H1 (cell line): ENCODE results near the gene ANKRD17. TPM values are rescaled to one million over a fixed set of nuclear protein-coding genes. Genes with fewer than 3 reads are reported as not detected.
A peak's percentile ranks its signal among the peaks of the same experiment; 100 is the strongest.

Experiments used
- CTCF ChIA-PET: fragments of 300-600 bp; sonication (Branson Sonifier 250); formaldehyde crosslinking; loops from one replicate; lab custom pipeline; 2021; ENCODE audit not compliant: partially characterized antibody; lab: Charles Lee
- POLR2A ChIA-PET: fragments of 300-600 bp; sonication (Branson Sonifier 250); formaldehyde crosslinking; loops from one replicate; lab custom pipeline; 2021; ENCODE audit warnings: inconsistent platforms; ENCODE audit not compliant: partially characterized antibody; lab: Charles Lee
- DNase-seq, 2 experiments: peaks; one replicate each; pipeline versions ENCODE4 v3.0.0 to v3.0.0-alpha.2; 2010 to 2022; ENCODE audit warnings: low spot score in 2 of 2, low read depth in 1 of 2, mixed read lengths in 1 of 2
- FAIRE-seq: peaks from 2 replicates; lab custom pipeline; 2011; peaks lifted over from hg19 to GRCh38; lab: Jason Lieb, UNC
- H2AFZ ChIP-seq: 2 replicates; pipeline ENCODE4 v1.8.1; 2012; ENCODE audit warnings: low read length, inconsistent platforms
- H2AK5ac ChIP-seq: 2 replicates; pipeline ENCODE4 v1.6.1; 2013; ENCODE audit warnings: low read depth, low read length
- H2BK120ac ChIP-seq: replicated peaks from 2 replicates; pipeline ENCODE3; 2013; ENCODE audit warnings: low read depth, low read length, inconsistent platforms
- H2BK12ac ChIP-seq: 2 replicates; pipeline ENCODE4 v1.6.1; 2013; ENCODE audit warnings: low read depth, low read length
- H2BK15ac ChIP-seq: 2 replicates; pipeline ENCODE4 v1.6.1; 2013; ENCODE audit warnings: low read length
- H2BK20ac ChIP-seq: 2 replicates; pipeline ENCODE4 v1.6.1; 2013; ENCODE audit warnings: low read length
- H2BK5ac ChIP-seq: 2 replicates; pipeline ENCODE4 v1.6.1; 2013; ENCODE audit warnings: low read depth, low read length
- H3K14ac ChIP-seq: 2 replicates; pipeline ENCODE4 v1.6.1; 2013; ENCODE audit warnings: inconsistent platforms; ENCODE audit not compliant: insufficient read length
- H3K18ac ChIP-seq: 2 replicates; pipeline ENCODE4 v1.6.1; 2013; ENCODE audit warnings: low read length; ENCODE audit errors: extremely low read depth
- H3K23ac ChIP-seq: 2 replicates; pipeline ENCODE4 v1.6.1; 2013; ENCODE audit warnings: inconsistent platforms; ENCODE audit not compliant: insufficient read length
- H3K23me2 ChIP-seq: 2 replicates; pipeline ENCODE4 v1.6.1; 2013; ENCODE audit warnings: low read depth, low read length
- H3K27ac ChIP-seq: 2 replicates; pipeline ENCODE4 v1.6.1; 2011; ENCODE audit warnings: low read depth, low read length, inconsistent platforms
- H3K27me3 ChIP-seq, 4 experiments: replicated peaks in 1 of 4; 1 replicate in 1 of 4; 2 replicates in 3 of 4; pipeline versions ENCODE4 v1.6.1 to v1.8.1; 2011 to 2013; ENCODE audit warnings: low read length in 3 of 4, mild to moderate bottlenecking in 3 of 4, inconsistent platforms in 2 of 4, mixed read lengths in 2 of 4, moderate library complexity in 1 of 4; ENCODE audit not compliant: control insufficient read depth in 3 of 4, insufficient read depth in 3 of 4; ENCODE audit errors: extremely low read depth in 1 of 4
- H3K36me3 ChIP-seq, 4 experiments: 2 replicates each; pipeline versions ENCODE4 v1.6.1 to v1.8.1; 2011 to 2013; ENCODE audit warnings: mild to moderate bottlenecking in 4 of 4, low read length in 3 of 4, moderate library complexity in 2 of 4, control low read depth in 1 of 4, inconsistent platforms in 1 of 4; ENCODE audit not compliant: insufficient read depth in 4 of 4, control insufficient read depth in 2 of 4
- H3K4ac ChIP-seq: replicated peaks from 2 replicates; pipeline ENCODE3; 2013; ENCODE audit warnings: low read length, low read depth, mixed read lengths, inconsistent platforms; ENCODE audit not compliant: insufficient read length
- H3K4me1 ChIP-seq, 4 experiments: replicated peaks in 1 of 4; 1 replicate in 1 of 4; 2 replicates in 3 of 4; pipeline versions ENCODE4 v1.6.1 to v1.8.1; 2011 to 2013; ENCODE audit warnings: low read length in 3 of 4, inconsistent platforms in 2 of 4, mixed read lengths in 1 of 4; ENCODE audit not compliant: insufficient read depth in 4 of 4, control insufficient read depth in 3 of 4
- H3K4me2 ChIP-seq, 2 experiments: 2 replicates each; pipeline versions ENCODE4 v1.6.1 to v1.8.1; 2011 to 2013; ENCODE audit warnings: low read depth in 2 of 2, low read length in 2 of 2, control low read depth in 1 of 2, inconsistent platforms in 1 of 2, mild to moderate bottlenecking in 1 of 2; ENCODE audit not compliant: insufficient read depth in 1 of 2
- H3K4me3 ChIP-seq, 4 experiments: fragments of 200-600, 300-600 bp in 1 of 4; sonication (generic), shearing (Covaris generic), sonication (Bioruptor Twin) in 1 of 4; 2 replicates each; pipeline versions ENCODE4 v1.5.1 to v1.8.1; 2011 to 2016; ENCODE audit warnings: low read length in 4 of 4, low read depth in 3 of 4, control low read depth in 2 of 4, inconsistent platforms in 2 of 4, mild to moderate bottlenecking in 2 of 4, mixed read lengths in 1 of 4, moderate library complexity in 1 of 4; ENCODE audit not compliant: insufficient read depth in 2 of 4; ENCODE audit errors: extremely low read depth in 1 of 4
- H3K56ac ChIP-seq: replicated peaks from 2 replicates; pipeline ENCODE3; 2013; ENCODE audit warnings: low read depth, mild to moderate bottlenecking, mixed read lengths, low read length, inconsistent platforms; ENCODE audit not compliant: insufficient read length
- H3K79me1 ChIP-seq: 2 replicates; pipeline ENCODE4 v1.6.1; 2013; ENCODE audit warnings: low read depth, low read length, control low read depth
- H3K79me2 ChIP-seq, 2 experiments: 2 replicates each; pipeline versions ENCODE4 v1.6.1 to v1.8.1; 2012 to 2013; ENCODE audit warnings: low read length in 2 of 2, mild to moderate bottlenecking in 2 of 2, inconsistent platforms in 1 of 2; ENCODE audit not compliant: insufficient read depth in 2 of 2, control insufficient read depth in 1 of 2
- H3K9ac ChIP-seq, 4 experiments: replicated peaks in 1 of 4; 1 replicate in 1 of 4; 2 replicates in 3 of 4; pipeline versions ENCODE4 v1.6.1 to v1.8.1; 2011 to 2013; ENCODE audit warnings: low read depth in 3 of 4, low read length in 3 of 4, control low read depth in 2 of 4, mild to moderate bottlenecking in 2 of 4, moderate library complexity in 2 of 4, inconsistent platforms in 1 of 4; ENCODE audit errors: extremely low read depth in 1 of 4
- H3K9me3 ChIP-seq, 2 experiments: 2 replicates each; pipeline versions ENCODE4 v1.6.1 to v1.8.1; 2012 to 2013; ENCODE audit warnings: mild to moderate bottlenecking in 2 of 2, moderate library complexity in 2 of 2, control low read depth in 1 of 2, inconsistent platforms in 1 of 2, low read depth in 1 of 2, low read length in 1 of 2, mixed read lengths in 1 of 2; ENCODE audit not compliant: insufficient read depth in 2 of 2
- H4K20me1 ChIP-seq, 2 experiments: replicated peaks in 1 of 2; 2 replicates each; pipeline versions ENCODE3 to v1.8.1; 2011 to 2013; ENCODE audit warnings: inconsistent platforms in 2 of 2, low read length in 2 of 2, mild to moderate bottlenecking in 1 of 2; ENCODE audit not compliant: insufficient read depth in 2 of 2, control insufficient read depth in 1 of 2
- H4K5ac ChIP-seq: 2 replicates; pipeline ENCODE4 v1.6.1; 2013; ENCODE audit warnings: low read length, low read depth, mixed read lengths, inconsistent platforms; ENCODE audit not compliant: insufficient read length
- H4K8ac ChIP-seq: 2 replicates; pipeline ENCODE4 v1.8.0; 2013; ENCODE audit warnings: mild to moderate bottlenecking, moderate library complexity, low read length, inconsistent platforms; ENCODE audit not compliant: insufficient read depth; ENCODE audit errors: extremely low read depth
- H4K91ac ChIP-seq: replicated peaks from 2 replicates; pipeline ENCODE3; 2013; ENCODE audit warnings: low read length, mixed read lengths, inconsistent platforms; ENCODE audit not compliant: insufficient read length
- BACH1 ChIP-seq: IDR thresholded peaks from 2 replicates; pipeline ENCODE4 v1.6.1; 2012; ENCODE audit warnings: low read length, improper control_type of control experiment
- CREB1 ChIP-seq: IDR thresholded peaks from 2 replicates; pipeline ENCODE4 v1.6.1; 2012; ENCODE audit warnings: inconsistent platforms
- KDM5A ChIP-seq: fragments of 200-600 bp; IDR thresholded peaks from 2 replicates; pipeline ENCODE4 v1.7.1; 2012; ENCODE audit warnings: mild to moderate bottlenecking, low read length, inconsistent platforms, mixed read lengths
- POU5F1 ChIP-seq: IDR thresholded peaks from 2 replicates; pipeline ENCODE4 v1.6.1; 2011; ENCODE audit warnings: low read depth, mild to moderate bottlenecking, low read length, moderate library complexity
- RAD21 ChIP-seq, 2 experiments: IDR thresholded peaks in 1 of 2; conservative IDR thresholded peaks in 1 of 2; 2 replicates each; pipeline ENCODE4 v1.6.1; 2011; ENCODE audit warnings: low read depth in 2 of 2, low read length in 2 of 2, improper control_type of control experiment in 1 of 2, inconsistent platforms in 1 of 2, mild to moderate bottlenecking in 1 of 2, moderate library complexity in 1 of 2
- WGBS, 2 experiments: shearing (Covaris generic) in 1 of 2; methylation state at CpG; one replicate each; pipeline versions ENCODE4 v1.1.6 to v1.1.7; 2013 to 2015; ENCODE audit warnings: low lambda C conversion rate in 2 of 2, mixed read lengths in 2 of 2, inconsistent platforms in 1 of 2, low coverage in 1 of 2, missing lambda C conversion rate in 1 of 2; ENCODE audit not compliant: insufficient replicate concordance in 2 of 2, insufficient coverage in 1 of 2, insufficient read length in 1 of 2; ENCODE audit errors: extremely low coverage in 1 of 2, missing lambda C conversion rate in 1 of 2; 5-methylcytosine and 5-hydroxymethylcytosine counted together
- polyA plus RNA-seq, 7 experiments: library from polyadenylated mRNA; depleted of rRNA in 3 of 7; stranded (reverse) in 5 of 7; unstranded in 2 of 7; fragments of >200 nt in 5 of 7; fragments of 200-250 nt in 2 of 7; gene quantifications; 1 replicate in 5 of 7; 2 replicates in 1 of 7; 4 replicates in 1 of 7; pipeline versions ENCODE4 v1.2.1 to v1.2.3, GENCODE V29; 2011 to 2013; ENCODE audit warnings: missing spikeins in 2 of 7, mixed read lengths in 2 of 7
- total RNA-seq: library from RNA; stranded (reverse); fragmentation: NEBNext Ultra II Directional; extraction: Animal tissue kit (Norgen Biotek cat#: 25700); gene quantifications from 2 replicates; pipeline ENCODE4 v1.2.1, GENCODE V29; 2021

The ANKRD17 gene
- total and polyA plus RNA-seq, 2 of the 8 experiments (the other 6 are each of a cell fraction or from before 2014, with no cell fraction given): 42.4 to 93.7 TPM

GRCh38 chr4:73221734-73222133, 36.9 kb downstream of the ANKRD17 start:
- 46% methylated on average over 2 of the region's 2 CpGs; no CpG with 5 or more reads in 1 of the 2 experiments for WGBS, 2 experiments
- FAIRE-seq: peak; percentile 13

More at GRCh38 chr4:73221734-73222133, 36.9 kb downstream of the ANKRD17 start:
- Histone ChIP-seq H3K36me3 (no peaks in the 10 kb centered on the region; a peak in 1 of 8 replicates), H4K20me1 (peaks cover 6 to 10% of the 10 kb centered on the region in 2 experiments), H2BK120ac (no peak overlapping the region), H4K8ac (no peak overlapping the region), H3K27ac (no peak overlapping the region), H2BK15ac (no peak overlapping the region), H3K9me3 (no peaks in the 10 kb centered on the region), H3K79me1 (peaks cover 3% of the 10 kb centered on the region; the same call in 1 of the 2 replicates), H4K91ac (no peak overlapping the region), H3K79me2 (peaks cover 0 to 91% of the 10 kb centered on the region in 2 experiments; a peak in 3 of 4 replicates), H2BK20ac (no peak overlapping the region), H3K23me2 (no peaks in the 10 kb centered on the region), H3K4me2 (no peak overlapping the region; a peak in 2 of 4 replicates), H4K5ac (no peak overlapping the region), H3K23ac (no peak overlapping the region), H3K9ac (no peak overlapping the region), H2BK12ac (no peak overlapping the region), H2BK5ac (no peak overlapping the region), H2AFZ (no peak overlapping the region), H3K18ac (no peak overlapping the region), H3K4me1 (peaks cover 4 to 12% (median 8%) of the 10 kb centered on the region in 4 experiments), H2AK5ac (no peak overlapping the region), H3K27me3 (peaks cover 0 to 1% (median 0%) of the 10 kb centered on the region in 4 experiments; a peak in 1 of 7 replicates), H3K14ac (no peak overlapping the region), H3K4me3 (no peak overlapping the region), H3K56ac (no peak overlapping the region), H3K4ac (no peak overlapping the region)
- CTCF ChIA-PET: interaction anchor here (1.2 kb wide), 1 partner anchor 22 kb away, joined by 3 read pairs; no protein-coding TSS in a partner anchor
- POLR2A ChIA-PET: interaction anchor here (1.3 to 2.3 kb wide), 3 partner anchors 11 to 37 kb away, joined by 3 to 10 read pairs (median 3); partner anchors contain the start of gene ANKRD17
- no peak for DNase-seq
- TF ChIP-seq KDM5A (no peak), RAD21 (IDR thresholded peaks at IDR 0.05 in 1 of 2, conservative IDR thresholded peaks at IDR 0.05 in 1 of 2; ENCODE audit: low read depth in 2 of 2, low read length in 2 of 2) (no peak), CREB1 (no peak), BACH1 (no peak), POU5F1 (0 out of 2 replicates have a peak, but pooled peaks have one; percentile 62)
